Osteoblast (primary cell): ENCODE measurements around the gene NMNAT2. TPM values are rescaled to one million over a fixed set of nuclear protein-coding genes. Genes with fewer than 3 reads are reported as not detected.

Source experiments
- DNase-seq: peaks from one replicate; pipeline ENCODE4 v3.0.0; 2011; ENCODE audit warnings: low spot score, mixed read lengths; ENCODE audit not compliant: insufficient read length; ENCODE audit errors: missing footprints
- H2AFZ ChIP-seq: 2 replicates; pipeline ENCODE4 v1.6.0; 2011; ENCODE audit warnings: mild to moderate bottlenecking, low read length
- H3K27ac ChIP-seq: 2 replicates; pipeline ENCODE4 v1.5.1; 2011; ENCODE audit warnings: mild to moderate bottlenecking, low read depth, low read length, moderate library complexity
- H3K27me3 ChIP-seq: 2 replicates; pipeline ENCODE4 v1.6.0; 2012; ENCODE audit warnings: mild to moderate bottlenecking, control low read depth, inconsistent platforms, low read length, moderate library complexity; ENCODE audit not compliant: insufficient read depth
- H3K36me3 ChIP-seq: 2 replicates; pipeline ENCODE4 v1.5.1; 2011; ENCODE audit warnings: mild to moderate bottlenecking, low read length, control low read depth, moderate library complexity; ENCODE audit not compliant: insufficient read depth
- H3K4me1 ChIP-seq: 2 replicates; pipeline ENCODE4 v1.5.1; 2011; ENCODE audit warnings: mild to moderate bottlenecking, low read length, control low read depth, moderate library complexity; ENCODE audit not compliant: insufficient read depth
- H3K4me2 ChIP-seq: 2 replicates; pipeline ENCODE4 v1.6.0; 2011; ENCODE audit warnings: mild to moderate bottlenecking, low read length; ENCODE audit not compliant: insufficient read depth
- H3K4me3 ChIP-seq: fragments of 200-600 bp; sonication (generic); 3 replicates; pipeline ENCODE4 v1.5.1; 2012; ENCODE audit warnings: mild to moderate bottlenecking, low read length, inconsistent platforms; ENCODE audit not compliant: insufficient read depth
- H3K79me2 ChIP-seq: 2 replicates; pipeline ENCODE4 v1.6.0; 2012; ENCODE audit warnings: mild to moderate bottlenecking, low read length, control low read depth, inconsistent platforms; ENCODE audit not compliant: insufficient read depth
- H3K9me3 ChIP-seq: 2 replicates; pipeline ENCODE4 v1.5.1; 2011; ENCODE audit warnings: low read depth, low read length, control low read depth
- H4K20me1 ChIP-seq: 2 replicates; pipeline ENCODE4 v1.6.0; 2012; ENCODE audit warnings: mild to moderate bottlenecking, low read length, control low read depth; ENCODE audit not compliant: insufficient read depth
- CTCF ChIP-seq: IDR thresholded peaks from 2 replicates; pipeline ENCODE4 v1.5.1; 2011; ENCODE audit warnings: mild to moderate bottlenecking, low read depth, low read length, moderate library complexity; ENCODE audit errors: extremely low read depth
- total RNA-seq: library from RNA; depleted of rRNA; stranded (reverse); fragments of >200 nt; gene quantifications from 2 replicates; pipeline ENCODE4 v1.2.3, GENCODE V29; 2012

Gene NMNAT2
- total RNA-seq, 1 donor, result 2.5 TPM

- peaks cover 23% of the 10 kb centered on the region for H3K4me1 ChIP-seq
- H3K79me2 ChIP-seq, result no peaks in the 10 kb centered on the region
- H3K36me3 ChIP-seq, result no peaks in the 10 kb centered on the region
- H3K4me3 ChIP-seq, result no peak overlapping the region
- no peaks in the 10 kb centered on the region for H3K27me3 ChIP-seq
- H4K20me1 ChIP-seq, result no peaks in the 10 kb centered on the region
- H3K27ac ChIP-seq, result peak overlapping the region; percentile 57
- peak overlapping the region; percentile 74 for H2AFZ ChIP-seq
- DNase-seq, result peak; percentile 94
- H3K9me3 ChIP-seq, result no peaks in the 10 kb centered on the region
- no peak for TF ChIP-seq CTCF
- peak overlapping the region; percentile 39 for H3K4me2 ChIP-seq
Measured at GRCh38 chr1:183209533-183210158, 208.5 kb downstream of the NMNAT2 start.

GRCh38 chr1:183206538-183207122, 211.6 kb downstream of the NMNAT2 start:
- H3K4me2 ChIP-seq, result no peak overlapping the region
- H3K36me3 ChIP-seq, result no peaks in the 10 kb centered on the region
- H3K27me3 ChIP-seq, result no peaks in the 10 kb centered on the region
- no peaks in the 10 kb centered on the region for H3K79me2 ChIP-seq
- H3K27ac ChIP-seq, result no peak overlapping the region
- H3K4me3 ChIP-seq, result no peak overlapping the region
- TF ChIP-seq CTCF, result no peak
- no peaks in the 10 kb centered on the region for H3K9me3 ChIP-seq
- no peaks in the 10 kb centered on the region for H4K20me1 ChIP-seq
- DNase-seq, result no peak
- peaks cover 23% of the 10 kb centered on the region for H3K4me1 ChIP-seq
- H2AFZ ChIP-seq, result no peak overlapping the region

GRCh38 chr1:183205196-183205781, 212.9 kb downstream of the NMNAT2 start:
- Histone ChIP-seq H3K79me2 (no peaks in the 10 kb centered on the region), H3K27ac (peak overlapping the region; percentile 60), H3K4me1 (peaks cover 23% of the 10 kb centered on the region), H3K4me2 (no peak overlapping the region), H3K36me3 (no peaks in the 10 kb centered on the region), H3K4me3 (no peak overlapping the region), H2AFZ (peak overlapping the region; percentile 16), H4K20me1 (no peaks in the 10 kb centered on the region), H3K9me3 (no peaks in the 10 kb centered on the region), H3K27me3 (no peaks in the 10 kb centered on the region)
- DNase-seq, result peak; percentile 80
- TF ChIP-seq CTCF, result no peak

GRCh38 chr1:183203094-183203493, 215.1 kb downstream of the NMNAT2 start:
- Histone ChIP-seq H4K20me1 (no peaks in the 10 kb centered on the region), H3K79me2 (no peaks in the 10 kb centered on the region), H3K4me1 (peaks cover 16% of the 10 kb centered on the region), H3K27ac (no peak overlapping the region), H2AFZ (no peak overlapping the region), H3K4me2 (no peak overlapping the region), H3K36me3 (no peaks in the 10 kb centered on the region), H3K4me3 (no peak overlapping the region), H3K9me3 (no peaks in the 10 kb centered on the region), H3K27me3 (no peaks in the 10 kb centered on the region)
- TF ChIP-seq CTCF, result no peak
- DNase-seq, result no peak
